HG03039 (cell line): ENCODE data around the gene GALK2.
"Not testable (repeated sequence)": the region's sequence is repeated elsewhere in the genome, so short reads cannot be mapped to it uniquely, and the experiment has no call there.

Experiments
- ATAC-seq: cut with Tn5 transposase; IDR thresholded peaks from one replicate; pipeline ENCODE4 v1.9.1; 2021; ENCODE audit warnings: mild to moderate bottlenecking, moderate library complexity; ENCODE audit not compliant: unreplicated experiment

GALK2 gene

GRCh38 chr15:49215768-49216739 lies 46.0 kb downstream of the GALK2 start:
- ATAC-seq = peak; percentile 96

GRCh38 chr15:49223536-49224274 lies 53.7 kb downstream of the GALK2 start:
- no peak for ATAC-seq

- ATAC-seq = no peak
These were observed 55.7 kb downstream of the GALK2 start for GRCh38 chr15:49225572-49226281.

GRCh38 chr15:49227602-49228001 lies 57.6 kb downstream of the GALK2 start:
- no peak for ATAC-seq

- no peak for ATAC-seq
These were observed 59.9 kb downstream of the GALK2 start for GRCh38 chr15:49229922-49230321.

- no peak for ATAC-seq
These were observed 62.3 kb downstream of the GALK2 start for GRCh38 chr15:49232236-49232806.

GRCh38 chr15:49235446-49236124 lies 65.5 kb downstream of the GALK2 start:
- ATAC-seq = peak; percentile 62

- ATAC-seq = no peak
These were observed 66.8 kb downstream of the GALK2 start for GRCh38 chr15:49236869-49237268.

GRCh38 chr15:49238342-49238741 lies 68.3 kb downstream of the GALK2 start:
- ATAC-seq = no peak

- no peak for ATAC-seq
These were observed 69.1 kb downstream of the GALK2 start for GRCh38 chr15:49239105-49239504.

- ATAC-seq = no peak
These were observed 72.8 kb downstream of the GALK2 start for GRCh38 chr15:49242820-49243219.

- ATAC-seq = no peak
These were observed 77.6 kb downstream of the GALK2 start for GRCh38 chr15:49247556-49248110.

GRCh38 chr15:49248291-49248690 lies 78.2 kb downstream of the GALK2 start:
- ATAC-seq = no peak

- no peak for ATAC-seq
These were observed 86.1 kb downstream of the GALK2 start for GRCh38 chr15:49255966-49256759.

- ATAC-seq = not testable (repeated sequence)
These were observed 95.1 kb downstream of the GALK2 start for GRCh38 chr15:49265117-49265516.

GRCh38 chr15:49265911-49266310 lies 95.9 kb downstream of the GALK2 start:
- no peak for ATAC-seq

GRCh38 chr15:49270541-49271421 lies 100.7 kb downstream of the GALK2 start:
- no peak for ATAC-seq

- ATAC-seq = no peak
These were observed 103.8 kb downstream of the GALK2 start for GRCh38 chr15:49273734-49274318.
